CD4-positive, CD25-positive, alpha-beta regulatory T cell (primary cell): ENCODE data around the gene IRX2. TPM values are rescaled to one million over a fixed set of nuclear protein-coding genes. Genes with fewer than 3 reads are reported as not detected.
A peak's percentile ranks its signal among the peaks of the same experiment; 100 is the strongest.

ENCODE experiments used
- ATAC-seq, 2 donors: fragments of 150-1000 bp; cut with Tn5 transposase; one replicate each; pipeline ENCODE4 v1.10.0; 2021; ENCODE audit warnings: low read depth in 2 of 2, moderate number of reproducible peaks in 2 of 2, moderate library complexity in 1 of 2
- DNase-seq, 3 donors: peaks; one replicate each; pipeline versions ENCODE4 v3.0.0 to v3.0.0-alpha.2; 2012 to 2022; ENCODE audit warnings: mixed read lengths in 1 of 3
- H3K27ac ChIP-seq: one replicate; pipeline ENCODE4 v1.7.0; 2013; ENCODE audit warnings: mild to moderate bottlenecking, low read length; ENCODE audit not compliant: insufficient read depth, poor library complexity, severe bottlenecking
- H3K27me3 ChIP-seq: one replicate; pipeline ENCODE4 v1.7.0; 2013; ENCODE audit warnings: low read length; ENCODE audit not compliant: control insufficient read depth, insufficient read depth
- H3K36me3 ChIP-seq: one replicate; pipeline ENCODE4 v1.7.0; 2013; ENCODE audit warnings: mild to moderate bottlenecking, low read length, moderate library complexity; ENCODE audit not compliant: control insufficient read depth, insufficient read depth
- H3K4me1 ChIP-seq: 2 replicates; pipeline ENCODE4 v1.7.0; 2013; ENCODE audit warnings: mild to moderate bottlenecking, low read length; ENCODE audit not compliant: insufficient read depth, control insufficient read depth, poor library complexity, severe bottlenecking
- H3K4me3 ChIP-seq: one replicate; pipeline ENCODE4 v1.7.0; 2013; ENCODE audit warnings: low read depth, mild to moderate bottlenecking, low read length, moderate library complexity
- H3K9me3 ChIP-seq, 2 experiments: 1 replicate in 1 of 2; 2 replicates in 1 of 2; pipeline ENCODE4 v1.7.0; 2013; ENCODE audit warnings: low read length in 2 of 2, mild to moderate bottlenecking in 1 of 2, moderate library complexity in 1 of 2; ENCODE audit not compliant: control insufficient read depth in 2 of 2
- H3K27ac Mint-ChIP-seq, 3 donors: one replicate each; pipeline ENCODE4 v1.8.0; 2020 to 2022; ENCODE audit warnings: mild to moderate bottlenecking in 3 of 3, mixed read lengths in 3 of 3, moderate library complexity in 2 of 3
- H3K27me3 Mint-ChIP-seq: one replicate; pipeline ENCODE4 v1.8.0; 2022; ENCODE audit warnings: mild to moderate bottlenecking, mixed read lengths
- H3K36me3 Mint-ChIP-seq: one replicate; pipeline ENCODE4 v1.8.0; 2020; ENCODE audit warnings: mixed read lengths
- H3K4me1 Mint-ChIP-seq, 4 donors: one replicate each; pipeline ENCODE4 v1.8.0; 2020 to 2022; ENCODE audit warnings: mixed read lengths in 4 of 4, mild to moderate bottlenecking in 1 of 4
- H3K4me3 Mint-ChIP-seq, 4 donors: one replicate each; pipeline ENCODE4 v1.8.0; 2020 to 2022; ENCODE audit warnings: mild to moderate bottlenecking in 4 of 4, mixed read lengths in 4 of 4, moderate library complexity in 3 of 4
- H3K9me3 Mint-ChIP-seq, 7 donors: one replicate each; pipeline ENCODE4 v1.8.0; 2020 to 2022; ENCODE audit warnings: mixed read lengths in 7 of 7, mild to moderate bottlenecking in 3 of 7, moderate library complexity in 2 of 7
- polyA plus RNA-seq, 4 donors: library from polyadenylated mRNA; unstranded; fragments of 300-500 nt; fragmentation: Illumina TruSeq; gene quantifications; one replicate each; pipeline ENCODE4 v1.2.3, GENCODE V29; 2021
- total RNA-seq: library from RNA; stranded (reverse); gene quantifications from one replicate; pipeline ENCODE4 v1.2.3, GENCODE V29; 2022

The IRX2 gene
- total and polyA plus RNA-seq, 5 donors from 2014 or later = not detected

DNA sequence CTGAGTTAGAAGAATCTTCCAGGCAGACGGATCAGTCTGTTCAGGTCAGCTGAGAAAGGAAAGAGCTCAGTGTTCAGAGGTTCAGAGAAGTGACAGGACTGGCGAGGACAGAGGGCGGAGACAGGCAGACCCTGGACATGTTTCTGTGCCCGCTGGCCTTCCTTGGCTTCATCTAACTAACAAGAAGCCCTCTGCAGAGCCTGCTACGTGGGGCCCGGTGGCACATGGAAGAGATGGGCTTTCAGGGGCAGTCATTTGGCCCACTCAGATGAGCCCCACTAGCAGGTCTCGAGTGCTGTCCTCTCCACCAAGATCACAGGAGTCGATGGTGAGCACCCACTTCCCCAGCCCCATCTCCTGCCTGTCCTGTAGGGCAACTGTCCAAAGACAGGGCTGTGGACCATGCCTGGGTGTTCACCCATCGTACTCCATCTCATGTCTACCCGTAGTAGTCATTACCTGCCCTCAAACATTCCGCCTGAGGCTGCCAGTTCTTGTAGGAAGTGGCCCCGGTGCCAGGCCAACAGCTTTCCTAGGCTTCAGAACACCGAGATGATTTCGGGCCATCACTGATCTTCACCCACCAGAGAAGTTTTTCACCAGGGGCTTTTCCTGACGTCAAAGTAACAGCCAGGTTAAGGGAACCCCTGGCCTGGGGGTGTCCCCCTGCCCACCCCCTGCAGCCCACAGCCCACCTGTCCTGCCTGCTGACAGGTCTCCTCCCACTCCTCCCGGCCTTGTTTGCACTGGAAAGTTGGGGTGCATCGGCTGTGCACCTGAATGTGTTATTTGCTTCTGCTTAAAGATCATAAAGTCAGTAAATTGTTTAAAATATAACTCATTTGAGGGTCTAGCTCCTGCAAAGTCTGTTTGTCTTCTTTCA is 14.0 kb downstream of the IRX2 start:
- no peaks in the 10 kb centered on the region for H3K36me3 ChIP-seq
- Mint-ChIP-seq H3K36me3 (no peaks in the 10 kb centered on the region), H3K4me3 (peak overlapping the region in 1 of 4 donors; percentile 21), H3K27me3 (peaks cover 44% of the 10 kb centered on the region), H3K27ac (no peak overlapping the region), H3K4me1 (no peaks in the 10 kb centered on the region), H3K9me3 (peaks cover 0 to 6% (median 0%) of the 10 kb centered on the region in 7 donors)
- H3K27ac ChIP-seq = no peak overlapping the region
- H3K9me3 ChIP-seq = no peaks in the 10 kb centered on the region
- DNase-seq (no peak), ATAC-seq (no peak)
- peaks cover 11% of the 10 kb centered on the region for H3K27me3 ChIP-seq
- H3K4me3 ChIP-seq = no peak overlapping the region
- H3K4me1 ChIP-seq = peaks cover 4% of the 10 kb centered on the region

DNA sequence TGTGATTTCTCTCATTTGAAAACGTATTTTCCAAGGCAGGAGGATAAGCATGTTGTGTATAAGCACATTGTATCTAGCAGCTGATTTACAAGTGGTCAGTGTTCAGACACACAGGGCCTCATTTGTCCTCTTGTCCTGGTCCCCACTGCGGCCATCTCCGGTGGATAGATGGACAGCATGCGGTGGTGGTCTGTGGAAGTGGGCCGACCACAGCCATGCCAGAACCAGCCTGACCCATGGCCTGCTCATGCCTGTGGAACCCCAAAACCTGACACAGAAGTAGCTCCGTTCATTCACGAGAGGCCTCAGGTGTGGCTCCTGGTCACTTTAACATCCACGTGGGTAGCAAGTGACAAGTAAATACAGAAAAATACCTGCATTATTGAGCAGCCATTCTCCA is 14.6 kb downstream of the IRX2 start:
- Histone ChIP-seq H3K4me1 (peaks cover 4% of the 10 kb centered on the region), H3K4me3 (no peak overlapping the region), H3K27ac (no peak overlapping the region), H3K9me3 (no peaks in the 10 kb centered on the region), H3K36me3 (no peaks in the 10 kb centered on the region), H3K27me3 (peaks cover 6% of the 10 kb centered on the region)
- H3K27ac Mint-ChIP-seq = no peak overlapping the region
- H3K36me3 Mint-ChIP-seq = no peaks in the 10 kb centered on the region
- H3K9me3 Mint-ChIP-seq = peaks cover 0 to 6% (median 0%) of the 10 kb centered on the region in 7 donors
- ATAC-seq = no peak
- no peak for DNase-seq
- H3K4me1 Mint-ChIP-seq = no peaks in the 10 kb centered on the region
- H3K4me3 Mint-ChIP-seq = no peak overlapping the region
- peaks cover 39% of the 10 kb centered on the region for H3K27me3 Mint-ChIP-seq

DNA sequence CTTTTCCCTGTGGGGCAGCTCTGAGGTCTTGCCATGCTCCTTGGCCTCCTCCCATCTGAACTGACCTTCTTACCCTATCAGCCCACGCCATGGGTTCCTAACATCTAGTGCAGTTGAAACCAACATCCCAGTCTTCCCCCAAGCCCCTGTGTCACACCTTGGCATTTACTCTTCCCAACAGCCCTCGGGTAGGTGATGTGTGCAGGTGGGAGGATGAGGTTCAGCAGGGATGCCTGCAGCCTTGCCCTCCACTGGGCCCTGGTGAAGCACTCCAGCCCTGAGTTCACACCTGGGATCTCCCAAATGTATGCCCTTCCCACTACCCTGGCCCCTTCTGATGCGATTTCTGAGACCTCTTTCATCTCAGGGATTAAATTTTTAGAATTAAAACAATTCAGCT is 15.5 kb downstream of the IRX2 start:
- no peaks in the 10 kb centered on the region for H3K4me1 Mint-ChIP-seq
- no peak overlapping the region for H3K4me3 ChIP-seq
- peaks cover 0 to 6% (median 0%) of the 10 kb centered on the region in 7 donors for H3K9me3 Mint-ChIP-seq
- H3K27me3 Mint-ChIP-seq = peaks cover 31% of the 10 kb centered on the region
- H3K36me3 Mint-ChIP-seq = no peaks in the 10 kb centered on the region
- H3K27ac Mint-ChIP-seq = no peak overlapping the region
- peaks cover 4% of the 10 kb centered on the region for H3K4me1 ChIP-seq
- H3K27ac ChIP-seq = no peak overlapping the region
- ATAC-seq (no peak), DNase-seq (no peak)
- no peaks in the 10 kb centered on the region for H3K27me3 ChIP-seq
- H3K9me3 ChIP-seq = no peaks in the 10 kb centered on the region
- no peaks in the 10 kb centered on the region for H3K36me3 ChIP-seq
- no peak overlapping the region for H3K4me3 Mint-ChIP-seq

DNA sequence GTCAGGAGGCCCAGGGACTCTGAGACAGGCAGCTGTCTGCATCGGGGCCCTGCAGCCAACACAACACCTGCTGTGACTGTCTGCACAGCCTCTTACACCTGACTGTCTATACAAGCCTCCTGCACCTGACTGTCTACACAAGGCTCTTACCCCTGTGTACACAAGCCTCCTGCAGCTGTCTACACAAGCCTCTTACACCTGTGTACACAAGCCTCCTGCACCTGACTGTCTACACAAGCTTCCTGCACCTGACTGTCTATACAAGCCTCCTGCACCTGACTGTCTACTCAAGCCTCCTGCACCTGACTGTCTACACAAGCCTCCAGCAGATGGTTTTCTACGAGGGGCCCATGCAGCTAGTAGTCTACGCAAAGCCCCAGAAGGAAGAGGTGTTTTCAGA is 18.6 kb downstream of the IRX2 start:
- H3K4me3 ChIP-seq = no peak overlapping the region
- no peaks in the 10 kb centered on the region for H3K36me3 ChIP-seq
- ATAC-seq (no peak), DNase-seq (no peak)
- Mint-ChIP-seq H3K27ac (no peak overlapping the region), H3K4me3 (no peak overlapping the region), H3K4me1 (no peaks in the 10 kb centered on the region), H3K36me3 (no peaks in the 10 kb centered on the region), H3K9me3 (peaks cover 0 to 6% (median under 1%) of the 10 kb centered on the region in 7 donors), H3K27me3 (peaks cover 18% of the 10 kb centered on the region)
- no peaks in the 10 kb centered on the region for H3K4me1 ChIP-seq
- H3K9me3 ChIP-seq = no peaks in the 10 kb centered on the region
- no peaks in the 10 kb centered on the region for H3K27me3 ChIP-seq
- H3K27ac ChIP-seq = no peak overlapping the region

DNA sequence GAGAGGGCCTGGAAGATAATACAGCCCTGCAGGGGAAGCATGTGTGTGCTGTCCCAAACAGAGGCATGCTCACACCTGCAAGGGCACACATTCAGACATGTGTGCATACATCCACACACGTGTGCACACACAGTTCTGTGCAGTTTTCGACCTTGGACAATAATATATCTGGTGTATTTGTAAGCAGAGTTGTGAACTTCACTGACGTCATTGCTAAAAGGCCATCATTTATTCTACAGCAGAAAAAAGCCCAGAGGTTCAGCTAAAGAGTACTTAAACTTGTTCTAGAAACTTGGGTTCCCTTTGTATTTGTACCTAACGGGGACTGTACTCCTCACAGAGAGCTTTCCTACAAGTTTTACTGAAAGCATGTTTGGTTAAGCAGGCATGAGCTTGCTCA is 19.5 kb downstream of the IRX2 start:
- Mint-ChIP-seq H3K27me3 (peaks cover 13% of the 10 kb centered on the region), H3K27ac (no peak overlapping the region), H3K4me1 (no peaks in the 10 kb centered on the region), H3K4me3 (no peak overlapping the region), H3K36me3 (no peaks in the 10 kb centered on the region), H3K9me3 (peaks cover 0 to 5% (median 1%) of the 10 kb centered on the region in 7 donors)
- no peak overlapping the region for H3K27ac ChIP-seq
- DNase-seq (no peak), ATAC-seq (no peak)
- no peaks in the 10 kb centered on the region for H3K27me3 ChIP-seq
- H3K4me3 ChIP-seq = no peak overlapping the region
- no peaks in the 10 kb centered on the region for H3K4me1 ChIP-seq
- H3K9me3 ChIP-seq = no peaks in the 10 kb centered on the region
- H3K36me3 ChIP-seq = no peaks in the 10 kb centered on the region

DNA sequence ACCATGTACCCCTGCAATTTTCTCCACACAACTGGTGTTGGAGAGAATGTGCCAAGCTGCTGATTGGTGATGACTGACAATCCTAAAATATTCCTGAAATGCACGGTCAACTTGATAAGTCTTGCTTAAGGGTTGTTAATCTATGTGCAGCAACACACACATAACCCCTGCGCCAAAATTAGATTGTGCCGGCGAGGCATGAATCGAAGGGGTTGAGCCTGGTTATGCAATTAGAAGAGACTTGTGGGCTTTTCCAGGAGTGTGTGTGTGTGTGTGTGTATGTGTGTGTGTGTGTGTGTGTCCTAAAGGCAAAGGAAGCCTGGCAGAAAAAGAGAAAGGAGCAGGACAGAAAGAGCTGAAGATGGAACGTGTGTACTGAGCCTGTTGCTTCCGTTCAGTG is 22.3 kb downstream of the IRX2 start:
- H3K36me3 ChIP-seq = no peaks in the 10 kb centered on the region

DNA sequence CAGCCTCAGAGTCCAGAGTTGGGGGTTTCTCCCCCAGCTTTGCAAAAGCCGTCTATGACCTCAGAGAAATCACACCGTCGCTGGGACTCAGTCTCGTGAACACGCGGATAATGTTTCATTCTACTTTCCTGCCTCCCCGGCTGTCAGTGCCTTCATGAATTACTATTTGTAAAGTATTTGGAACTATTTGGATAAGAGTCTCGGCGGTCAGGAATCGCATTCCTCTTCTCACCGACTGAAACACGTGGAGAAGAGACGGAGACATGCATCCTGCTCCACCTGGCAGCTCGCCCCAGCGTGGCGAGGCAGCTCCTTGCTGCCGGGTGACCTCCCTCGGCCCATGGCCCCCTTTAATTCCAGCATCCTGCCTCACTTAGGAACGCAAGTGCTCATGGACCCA is 23.9 kb downstream of the IRX2 start:
- H3K36me3 ChIP-seq = no peaks in the 10 kb centered on the region
- H3K4me1 Mint-ChIP-seq = no peaks in the 10 kb centered on the region
- no peak overlapping the region for H3K27ac Mint-ChIP-seq
- H3K27me3 ChIP-seq = no peaks in the 10 kb centered on the region
- DNase-seq (no peak), ATAC-seq (no peak)
- H3K4me1 ChIP-seq = no peaks in the 10 kb centered on the region
- no peaks in the 10 kb centered on the region for H3K9me3 ChIP-seq
- no peaks in the 10 kb centered on the region for H3K36me3 Mint-ChIP-seq
- H3K4me3 Mint-ChIP-seq = no peak overlapping the region
- no peak overlapping the region for H3K27ac ChIP-seq
- H3K27me3 Mint-ChIP-seq = peaks cover 4% of the 10 kb centered on the region
- H3K4me3 ChIP-seq = no peak overlapping the region
- H3K9me3 Mint-ChIP-seq = peaks cover 0 to 5% (median 2%) of the 10 kb centered on the region in 7 donors

More for the DNA sequence above, 22.3 kb downstream of the IRX2 start:
- Mint-ChIP-seq H3K27me3 (peaks cover 4% of the 10 kb centered on the region), H3K9me3 (peaks cover 0 to 5% (median 3%) of the 10 kb centered on the region in 7 donors), H3K27ac (no peak overlapping the region), H3K4me3 (no peak overlapping the region), H3K4me1 (no peaks in the 10 kb centered on the region), H3K36me3 (no peaks in the 10 kb centered on the region)
- ATAC-seq (no peak), DNase-seq (no peak)
- H3K9me3 ChIP-seq = no peaks in the 10 kb centered on the region
- no peak overlapping the region for H3K27ac ChIP-seq
- no peak overlapping the region for H3K4me3 ChIP-seq
- no peaks in the 10 kb centered on the region for H3K4me1 ChIP-seq
- H3K27me3 ChIP-seq = no peaks in the 10 kb centered on the region
